ENCODE measurements around the gene KRT14. TPM values are rescaled to one million over a fixed set of nuclear protein-coding genes. Genes with fewer than 3 reads are reported as not detected.
"Not testable (repeated sequence)": the region's sequence is repeated elsewhere in the genome, so short reads cannot be mapped to it uniquely, and the experiment has no call there.

Gene KRT14
- total and polyA plus RNA-seq, 2 experiments from 2014 or later: not detected

DNA sequence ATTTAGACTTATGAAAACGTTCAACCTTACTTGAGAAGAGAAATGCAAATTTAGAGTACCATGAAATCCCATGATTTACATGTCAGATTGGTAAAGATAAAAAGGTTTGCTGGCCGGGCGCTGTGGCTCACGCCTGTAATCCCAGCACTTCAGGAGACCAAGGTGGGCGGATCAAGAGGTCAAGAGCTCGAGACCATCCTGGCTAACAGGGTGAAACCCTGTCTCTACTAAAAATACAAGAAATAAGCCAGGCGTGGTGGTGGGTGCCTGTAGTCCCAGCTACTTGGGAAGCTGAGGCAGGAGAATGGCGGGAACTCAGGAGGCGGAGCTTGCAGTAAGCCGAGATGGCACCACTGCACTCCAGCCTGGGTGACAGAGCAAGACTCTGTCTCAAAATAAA lies 43.9 kb downstream of the KRT14 start:
- peaks cover 32% of the 10 kb centered on the region for H3K4me1 Mint-ChIP-seq
- H3K4me2 ChIP-seq; H3K36me3 ChIP-seq (ENCODE audit: insufficient read depth); H2AFZ ChIP-seq; H3K27me3 ChIP-seq (ENCODE audit: insufficient read depth); ATAC-seq; H3K36me3 Mint-ChIP-seq (ENCODE audit: low read depth); H3K4me3 Mint-ChIP-seq; H3K9me2 ChIP-seq (ENCODE audit: insufficient read depth); DNase-seq (ENCODE audit: low spot score); H3K79me2 ChIP-seq (replicated peaks; ENCODE audit: insufficient read depth); H3F3A ChIP-seq (replicated peaks; ENCODE audit: low read depth); H4K20me1 ChIP-seq (replicated peaks; ENCODE audit: insufficient read depth); H3K27ac Mint-ChIP-seq; H3K4me3 ChIP-seq; H3K9me3 Mint-ChIP-seq; H3K27ac ChIP-seq (ENCODE audit: low read depth): not testable (repeated sequence)
- peaks cover 13% of the 10 kb centered on the region for H3K4me1 ChIP-seq (ENCODE audit: insufficient read depth)
- H3K27me3 Mint-ChIP-seq (ENCODE audit: insufficient read depth, low read depth, poor library complexity): peaks cover 14% of the 10 kb centered on the region

DNA sequence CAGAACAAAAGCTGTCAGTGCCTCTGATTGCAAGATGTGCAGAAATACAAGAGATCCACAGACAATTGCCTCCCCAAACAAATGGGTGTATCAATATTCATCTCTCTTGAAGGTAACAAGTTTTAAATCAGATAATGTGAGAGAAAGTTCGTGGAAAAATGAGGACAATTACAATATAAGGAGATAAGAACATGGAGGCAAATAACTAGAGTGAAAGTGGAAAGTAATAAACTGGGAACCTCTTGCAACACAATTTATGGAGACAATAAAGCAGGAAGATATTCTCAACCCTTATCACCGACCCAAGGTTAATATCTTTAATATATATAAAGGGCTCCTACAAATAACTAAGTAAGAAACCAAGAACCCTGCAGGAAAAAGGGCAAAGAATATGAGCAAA lies 44.3 kb downstream of the KRT14 start:
- DNase-seq (ENCODE audit: low spot score): no peak
- no peaks in the 10 kb centered on the region for H3F3A ChIP-seq (replicated peaks; ENCODE audit: low read depth)
- Mint-ChIP-seq H3K27ac (no peak overlapping the region), H3K4me1 (peaks cover 32% of the 10 kb centered on the region), H3K4me3 (no peak overlapping the region), H3K9me3 (peaks cover 7% of the 10 kb centered on the region), H3K36me3 (ENCODE audit: low read depth) (no peaks in the 10 kb centered on the region), H3K27me3 (ENCODE audit: insufficient read depth, low read depth, poor library complexity) (peaks cover 13% of the 10 kb centered on the region)
- H2AFZ ChIP-seq: no peak overlapping the region
- H3K4me1 ChIP-seq (ENCODE audit: insufficient read depth): peaks cover 13% of the 10 kb centered on the region
- no peak overlapping the region for H3K27ac ChIP-seq (ENCODE audit: low read depth)
- H3K9me2 ChIP-seq (ENCODE audit: insufficient read depth): no peaks in the 10 kb centered on the region
- H4K20me1 ChIP-seq (replicated peaks; ENCODE audit: insufficient read depth): no peaks in the 10 kb centered on the region
- H3K36me3 ChIP-seq (ENCODE audit: insufficient read depth): no peaks in the 10 kb centered on the region
- H3K27me3 ChIP-seq (ENCODE audit: insufficient read depth): no peaks in the 10 kb centered on the region
- H3K79me2 ChIP-seq (replicated peaks; ENCODE audit: insufficient read depth): no peaks in the 10 kb centered on the region
- no peak overlapping the region for H3K4me3 ChIP-seq
- H3K4me2 ChIP-seq: no peak overlapping the region
- ATAC-seq: no peak
- TF ChIP-seq ZNF114 (CRISPR knock-in tag; IDR thresholded peaks at IDR 0.05): no peak
- TF ChIP-seq NANOG (IDR thresholded peaks at IDR 0.05; ENCODE audit: borderline replicate concordance): no peak
- no peak for TF ChIP-seq CREB1 (CRISPR knock-in tag; IDR thresholded peaks at IDR 0.05; ENCODE audit: low read depth)
- TF ChIP-seq, protein P1, sequence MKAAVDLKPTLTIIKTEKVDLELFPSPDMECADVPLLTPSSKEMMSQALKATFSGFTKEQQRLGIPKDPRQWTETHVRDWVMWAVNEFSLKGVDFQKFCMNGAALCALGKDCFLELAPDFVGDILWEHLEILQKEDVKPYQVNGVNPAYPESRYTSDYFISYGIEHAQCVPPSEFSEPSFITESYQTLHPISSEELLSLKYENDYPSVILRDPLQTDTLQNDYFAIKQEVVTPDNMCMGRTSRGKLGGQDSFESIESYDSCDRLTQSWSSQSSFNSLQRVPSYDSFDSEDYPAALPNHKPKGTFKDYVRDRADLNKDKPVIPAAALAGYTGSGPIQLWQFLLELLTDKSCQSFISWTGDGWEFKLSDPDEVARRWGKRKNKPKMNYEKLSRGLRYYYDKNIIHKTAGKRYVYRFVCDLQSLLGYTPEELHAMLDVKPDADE (IDR thresholded peaks at IDR 0.05): no peak
- TF ChIP-seq EZH2phosphoT487 (IDR thresholded peaks at IDR 0.05; ENCODE audit: unreplicated experiment): no peak
- TF ChIP-seq, protein P2, sequence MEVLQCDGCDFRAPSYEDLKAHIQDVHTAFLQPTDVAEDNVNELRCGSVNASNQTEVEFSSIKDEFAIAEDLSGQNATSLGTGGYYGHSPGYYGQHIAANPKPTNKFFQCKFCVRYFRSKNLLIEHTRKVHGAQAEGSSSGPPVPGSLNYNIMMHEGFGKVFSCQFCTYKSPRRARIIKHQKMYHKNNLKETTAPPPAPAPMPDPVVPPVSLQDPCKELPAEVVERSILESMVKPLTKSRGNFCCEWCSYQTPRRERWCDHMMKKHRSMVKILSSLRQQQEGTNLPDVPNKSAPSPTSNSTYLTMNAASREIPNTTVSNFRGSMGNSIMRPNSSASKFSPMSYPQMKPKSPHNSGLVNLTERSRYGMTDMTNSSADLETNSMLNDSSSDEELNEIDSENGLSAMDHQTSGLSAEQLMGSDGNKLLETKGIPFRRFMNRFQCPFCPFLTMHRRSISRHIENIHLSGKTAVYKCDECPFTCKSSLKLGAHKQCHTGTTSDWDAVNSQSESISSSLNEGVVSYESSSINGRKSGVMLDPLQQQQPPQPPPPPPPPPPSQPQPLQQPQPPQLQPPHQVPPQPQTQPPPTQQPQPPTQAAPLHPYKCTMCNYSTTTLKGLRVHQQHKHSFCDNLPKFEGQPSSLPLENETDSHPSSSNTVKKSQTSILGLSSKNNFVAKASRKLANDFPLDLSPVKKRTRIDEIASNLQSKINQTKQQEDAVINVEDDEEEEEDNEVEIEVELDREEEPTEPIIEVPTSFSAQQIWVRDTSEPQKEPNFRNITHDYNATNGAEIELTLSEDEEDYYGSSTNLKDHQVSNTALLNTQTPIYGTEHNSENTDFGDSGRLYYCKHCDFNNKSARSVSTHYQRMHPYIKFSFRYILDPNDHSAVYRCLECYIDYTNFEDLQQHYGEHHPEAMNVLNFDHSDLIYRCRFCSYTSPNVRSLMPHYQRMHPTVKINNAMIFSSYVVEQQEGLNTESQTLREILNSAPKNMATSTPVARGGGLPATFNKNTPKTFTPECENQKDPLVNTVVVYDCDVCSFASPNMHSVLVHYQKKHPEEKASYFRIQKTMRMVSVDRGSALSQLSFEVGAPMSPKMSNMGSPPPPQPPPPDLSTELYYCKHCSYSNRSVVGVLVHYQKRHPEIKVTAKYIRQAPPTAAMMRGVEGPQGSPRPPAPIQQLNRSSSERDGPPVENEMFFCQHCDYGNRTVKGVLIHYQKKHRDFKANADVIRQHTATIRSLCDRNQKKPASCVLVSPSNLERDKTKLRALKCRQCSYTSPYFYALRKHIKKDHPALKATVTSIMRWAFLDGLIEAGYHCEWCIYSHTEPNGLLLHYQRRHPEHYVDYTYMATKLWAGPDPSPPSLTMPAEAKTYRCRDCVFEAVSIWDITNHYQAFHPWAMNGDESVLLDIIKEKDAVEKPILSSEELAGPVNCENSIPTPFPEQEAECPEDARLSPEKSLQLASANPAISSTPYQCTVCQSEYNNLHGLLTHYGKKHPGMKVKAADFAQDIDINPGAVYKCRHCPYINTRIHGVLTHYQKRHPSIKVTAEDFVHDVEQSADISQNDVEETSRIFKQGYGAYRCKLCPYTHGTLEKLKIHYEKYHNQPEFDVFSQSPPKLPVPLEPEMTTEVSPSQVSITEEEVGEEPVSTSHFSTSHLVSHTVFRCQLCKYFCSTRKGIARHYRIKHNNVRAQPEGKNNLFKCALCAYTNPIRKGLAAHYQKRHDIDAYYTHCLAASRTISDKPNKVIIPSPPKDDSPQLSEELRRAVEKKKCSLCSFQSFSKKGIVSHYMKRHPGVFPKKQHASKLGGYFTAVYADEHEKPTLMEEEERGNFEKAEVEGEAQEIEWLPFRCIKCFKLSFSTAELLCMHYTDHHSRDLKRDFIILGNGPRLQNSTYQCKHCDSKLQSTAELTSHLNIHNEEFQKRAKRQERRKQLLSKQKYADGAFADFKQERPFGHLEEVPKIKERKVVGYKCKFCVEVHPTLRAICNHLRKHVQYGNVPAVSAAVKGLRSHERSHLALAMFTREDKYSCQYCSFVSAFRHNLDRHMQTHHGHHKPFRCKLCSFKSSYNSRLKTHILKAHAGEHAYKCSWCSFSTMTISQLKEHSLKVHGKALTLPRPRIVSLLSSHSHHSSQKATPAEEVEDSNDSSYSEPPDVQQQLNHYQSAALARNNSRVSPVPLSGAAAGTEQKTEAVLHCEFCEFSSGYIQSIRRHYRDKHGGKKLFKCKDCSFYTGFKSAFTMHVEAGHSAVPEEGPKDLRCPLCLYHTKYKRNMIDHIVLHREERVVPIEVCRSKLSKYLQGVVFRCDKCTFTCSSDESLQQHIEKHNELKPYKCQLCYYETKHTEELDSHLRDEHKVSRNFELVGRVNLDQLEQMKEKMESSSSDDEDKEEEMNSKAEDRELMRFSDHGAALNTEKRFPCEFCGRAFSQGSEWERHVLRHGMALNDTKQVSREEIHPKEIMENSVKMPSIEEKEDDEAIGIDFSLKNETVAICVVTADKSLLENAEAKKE (CRISPR knock-in tag; IDR thresholded peaks at IDR 0.05): no peak
- no peak for TF ChIP-seq STAT1 (IDR thresholded peaks at IDR 0.05; ENCODE audit: unreplicated experiment)
- no peak for TF ChIP-seq EZH2 (IDR thresholded peaks at IDR 0.05; ENCODE audit: low read depth, unreplicated experiment)
- no peak for TF ChIP-seq ZNF331 (CRISPR knock-in tag; IDR thresholded peaks at IDR 0.05; ENCODE audit: low read depth)
- no peak for TF ChIP-seq JUNB (IDR thresholded peaks at IDR 0.05; ENCODE audit: unreplicated experiment)
- TF ChIP-seq POLR2AphosphoS5 (IDR thresholded peaks at IDR 0.05; ENCODE audit: low read depth): no peak
- TF ChIP-seq, protein P3, sequence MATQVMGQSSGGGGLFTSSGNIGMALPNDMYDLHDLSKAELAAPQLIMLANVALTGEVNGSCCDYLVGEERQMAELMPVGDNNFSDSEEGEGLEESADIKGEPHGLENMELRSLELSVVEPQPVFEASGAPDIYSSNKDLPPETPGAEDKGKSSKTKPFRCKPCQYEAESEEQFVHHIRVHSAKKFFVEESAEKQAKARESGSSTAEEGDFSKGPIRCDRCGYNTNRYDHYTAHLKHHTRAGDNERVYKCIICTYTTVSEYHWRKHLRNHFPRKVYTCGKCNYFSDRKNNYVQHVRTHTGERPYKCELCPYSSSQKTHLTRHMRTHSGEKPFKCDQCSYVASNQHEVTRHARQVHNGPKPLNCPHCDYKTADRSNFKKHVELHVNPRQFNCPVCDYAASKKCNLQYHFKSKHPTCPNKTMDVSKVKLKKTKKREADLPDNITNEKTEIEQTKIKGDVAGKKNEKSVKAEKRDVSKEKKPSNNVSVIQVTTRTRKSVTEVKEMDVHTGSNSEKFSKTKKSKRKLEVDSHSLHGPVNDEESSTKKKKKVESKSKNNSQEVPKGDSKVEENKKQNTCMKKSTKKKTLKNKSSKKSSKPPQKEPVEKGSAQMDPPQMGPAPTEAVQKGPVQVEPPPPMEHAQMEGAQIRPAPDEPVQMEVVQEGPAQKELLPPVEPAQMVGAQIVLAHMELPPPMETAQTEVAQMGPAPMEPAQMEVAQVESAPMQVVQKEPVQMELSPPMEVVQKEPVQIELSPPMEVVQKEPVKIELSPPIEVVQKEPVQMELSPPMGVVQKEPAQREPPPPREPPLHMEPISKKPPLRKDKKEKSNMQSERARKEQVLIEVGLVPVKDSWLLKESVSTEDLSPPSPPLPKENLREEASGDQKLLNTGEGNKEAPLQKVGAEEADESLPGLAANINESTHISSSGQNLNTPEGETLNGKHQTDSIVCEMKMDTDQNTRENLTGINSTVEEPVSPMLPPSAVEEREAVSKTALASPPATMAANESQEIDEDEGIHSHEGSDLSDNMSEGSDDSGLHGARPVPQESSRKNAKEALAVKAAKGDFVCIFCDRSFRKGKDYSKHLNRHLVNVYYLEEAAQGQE (IDR thresholded peaks at IDR 0.05; ENCODE audit: unreplicated experiment): no peak
